Activated T-cell treated with anti-CD3 and anti-CD28 coated beads for 4 hours (primary cell): Measurements from ENCODE around the gene GNG4.
"Not testable (repeated sequence)": the region's sequence is repeated elsewhere in the genome, so short reads cannot be mapped to it uniquely, and the experiment has no call there.

Source experiments
- DNase-seq: peaks from one replicate; pipeline ENCODE4 v3.0.0-alpha.2; 2020

GNG4 gene

DNA sequence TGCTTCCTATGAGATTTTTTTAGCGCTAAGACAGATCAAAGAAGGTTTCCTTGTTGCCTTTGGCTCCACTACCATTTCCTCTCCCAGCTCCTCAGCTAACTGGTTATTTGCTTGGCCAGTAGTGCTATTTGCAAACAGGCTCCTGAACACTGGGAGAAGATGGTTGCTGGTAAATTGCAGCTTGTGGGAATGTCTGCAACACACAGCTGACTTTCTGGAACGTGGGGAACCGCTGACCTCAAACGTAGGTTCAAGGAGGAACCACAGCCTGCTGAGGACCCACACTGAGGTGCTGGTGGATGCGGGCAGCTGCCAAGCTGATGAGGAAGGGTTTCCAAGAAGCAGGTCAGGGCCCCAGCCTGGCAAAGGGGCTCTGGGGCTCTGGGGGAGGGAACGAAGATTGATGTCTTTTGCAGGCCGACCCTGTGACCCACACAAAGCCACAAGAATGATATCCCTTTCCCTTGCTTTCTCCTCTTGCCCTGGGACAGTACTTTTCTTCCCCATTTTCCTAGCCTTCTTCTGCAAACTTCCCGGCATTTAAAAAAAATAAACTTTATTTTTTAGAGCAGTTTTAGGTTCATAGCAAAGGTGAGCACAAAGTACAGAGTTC is 24.8 kb downstream of the GNG4 start:
- no peak for DNase-seq

DNA sequence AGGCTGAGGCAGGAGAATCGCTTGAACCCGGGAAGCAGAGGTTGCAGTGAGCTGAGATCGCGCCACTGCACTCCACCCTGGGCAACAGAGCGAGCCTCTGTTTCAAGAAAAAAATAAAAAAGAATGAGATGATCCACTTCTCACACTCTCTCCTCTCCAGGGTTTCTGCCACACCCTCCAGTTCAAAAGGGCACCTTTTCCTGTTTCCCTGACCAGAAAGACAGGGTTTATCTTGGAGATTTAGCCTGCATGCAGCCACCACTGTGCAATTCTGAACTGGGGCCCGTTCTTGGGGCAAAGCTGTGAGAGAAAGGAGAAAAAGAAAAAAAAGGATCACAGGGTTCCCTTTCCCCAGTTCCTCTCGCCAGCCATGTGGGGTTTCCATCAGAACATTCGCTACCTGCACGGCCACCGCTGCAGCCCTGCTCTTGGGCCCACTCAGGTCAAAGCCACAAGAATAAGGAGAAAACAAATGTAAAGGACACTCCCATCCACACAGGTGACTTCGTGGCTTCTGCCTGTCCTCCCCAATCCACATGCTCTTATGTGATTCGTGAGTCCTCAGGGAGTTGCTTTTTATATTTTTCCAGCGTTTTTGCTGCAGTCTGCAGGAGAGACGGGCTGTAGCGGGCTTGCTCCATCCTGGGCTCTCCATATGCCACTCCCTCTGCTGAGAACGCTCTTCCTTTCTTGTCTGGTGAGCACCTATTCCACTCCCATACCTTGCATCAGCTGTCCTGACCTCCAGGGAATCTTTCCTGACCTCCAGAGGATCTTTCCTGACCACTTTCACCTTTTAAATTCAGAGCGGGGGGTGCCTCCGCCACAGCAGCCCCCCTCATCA is 26.4 kb downstream of the GNG4 start:
- no peak for DNase-seq

DNA sequence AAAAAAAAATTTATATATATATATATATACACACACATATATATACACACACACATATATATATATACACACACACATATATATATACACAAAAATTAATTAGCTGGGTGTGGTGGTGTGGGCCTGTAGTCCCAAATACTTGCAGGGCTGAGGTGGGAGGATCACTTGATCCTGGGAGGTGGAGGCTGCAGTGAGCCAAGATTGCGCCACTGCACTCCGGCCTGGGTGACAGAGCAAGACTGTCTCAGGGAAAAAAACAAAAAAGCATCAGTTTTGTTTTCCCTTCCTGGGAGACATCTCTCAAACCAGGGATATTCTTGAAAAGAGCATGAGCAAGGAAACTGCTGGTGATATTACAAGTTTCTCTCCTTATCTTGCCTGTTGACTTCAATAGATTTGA is 30.4 kb downstream of the GNG4 start:
- DNase-seq = not testable (repeated sequence)

DNA sequence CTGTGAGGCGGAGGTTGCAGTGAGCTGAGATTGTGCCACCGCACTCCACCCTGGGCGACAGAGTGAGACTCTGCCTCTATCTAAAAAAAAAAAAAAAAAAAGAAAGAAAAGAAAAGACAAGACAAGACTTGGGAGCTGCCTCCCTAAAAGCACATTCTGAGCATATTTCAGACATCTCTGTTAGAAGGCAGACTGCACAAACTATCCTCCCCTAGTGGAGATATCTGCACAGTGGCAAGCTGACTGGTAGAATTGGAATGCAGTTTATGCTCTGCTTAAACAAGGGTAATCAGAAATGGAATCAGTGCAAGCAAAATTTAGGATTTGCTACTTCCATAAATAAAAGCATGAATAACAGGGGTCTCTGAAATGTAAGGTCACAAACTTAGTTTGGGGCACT is 31.8 kb downstream of the GNG4 start:
- no peak for DNase-seq

DNA sequence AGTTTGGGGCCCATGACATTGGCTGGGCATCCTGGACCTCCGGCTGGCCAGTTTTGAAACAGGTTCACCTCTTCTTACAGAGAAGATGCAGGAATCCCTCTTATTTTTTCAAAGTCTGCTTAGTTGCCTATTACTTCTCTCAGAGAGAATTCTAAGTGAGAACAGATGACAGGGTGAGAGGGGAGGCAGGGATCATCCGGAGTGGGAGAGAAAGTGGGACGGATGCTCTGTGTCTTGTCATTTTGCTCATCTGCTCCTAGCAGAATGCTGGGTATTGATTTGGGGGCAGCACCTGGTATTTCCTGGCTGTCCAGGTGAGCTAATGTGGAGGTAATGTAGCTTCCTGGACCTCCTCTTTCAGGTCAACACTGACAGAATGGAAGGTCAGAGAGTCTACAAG is 32.4 kb downstream of the GNG4 start:
- DNase-seq = no peak

DNA sequence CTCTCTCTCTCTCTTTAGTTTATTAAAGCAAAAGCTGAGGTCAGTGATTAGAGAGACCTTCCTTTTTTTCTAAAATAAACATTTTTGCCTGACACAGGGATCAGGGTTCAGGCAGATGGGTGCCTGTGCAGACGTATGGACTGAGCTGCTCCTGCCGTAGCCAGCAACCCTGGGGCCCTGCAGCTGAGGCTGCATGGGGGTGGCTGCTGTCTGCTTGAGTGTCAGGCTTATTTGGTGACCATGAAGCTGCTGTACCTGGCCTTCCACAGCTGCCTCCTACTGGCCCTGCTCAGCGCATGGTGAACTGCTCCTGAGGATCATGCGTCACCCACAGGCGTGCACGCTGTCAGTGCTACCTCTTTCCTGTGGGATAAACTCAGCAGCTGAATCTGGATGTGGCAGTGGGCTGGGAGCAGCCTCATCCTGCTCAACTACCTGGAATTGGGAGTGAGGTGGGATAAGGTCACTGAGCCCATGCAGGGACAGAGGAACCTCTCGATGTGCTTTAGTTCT is 35.1 kb downstream of the GNG4 start:
- DNase-seq = no peak

DNA sequence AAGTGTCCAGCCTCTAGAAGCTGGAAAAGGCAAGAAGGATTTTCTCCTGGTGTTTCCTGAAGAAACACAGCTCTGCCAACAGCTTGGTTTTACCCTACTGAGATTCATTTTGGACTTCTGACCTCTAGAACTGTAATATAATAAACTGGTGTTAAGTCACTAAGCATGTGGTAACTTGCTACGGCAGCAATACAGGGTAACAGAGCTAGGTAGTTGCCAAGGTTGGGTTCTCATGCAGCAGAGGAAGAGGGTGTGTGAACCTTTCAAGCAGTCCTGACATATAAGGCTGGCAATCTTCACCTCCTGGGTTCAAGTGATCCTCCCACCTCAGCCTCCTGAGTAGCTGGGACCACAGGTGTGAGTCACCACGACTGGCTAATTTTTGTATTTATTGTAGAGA is 36.0 kb downstream of the GNG4 start:
- DNase-seq = no peak

DNA sequence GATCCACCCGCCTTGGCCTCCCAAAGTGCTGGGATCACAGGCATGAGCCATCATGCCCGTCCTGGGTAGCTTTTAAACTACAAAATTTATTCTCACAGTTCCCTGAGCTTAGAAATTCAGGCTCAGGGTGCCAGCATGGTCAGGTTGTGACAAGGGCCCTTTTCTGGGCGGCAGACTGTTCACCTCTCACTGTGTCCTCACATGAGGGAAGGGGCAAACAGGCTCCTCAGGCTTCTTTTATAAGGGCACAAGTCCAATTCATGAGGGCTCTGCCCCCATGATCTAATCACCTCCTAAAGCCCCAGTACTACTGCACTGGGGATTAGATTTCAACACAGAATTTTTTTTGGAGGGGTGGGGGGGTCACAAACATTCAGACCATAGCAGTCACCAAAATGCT is 36.8 kb downstream of the GNG4 start:
- DNase-seq = no peak

DNA sequence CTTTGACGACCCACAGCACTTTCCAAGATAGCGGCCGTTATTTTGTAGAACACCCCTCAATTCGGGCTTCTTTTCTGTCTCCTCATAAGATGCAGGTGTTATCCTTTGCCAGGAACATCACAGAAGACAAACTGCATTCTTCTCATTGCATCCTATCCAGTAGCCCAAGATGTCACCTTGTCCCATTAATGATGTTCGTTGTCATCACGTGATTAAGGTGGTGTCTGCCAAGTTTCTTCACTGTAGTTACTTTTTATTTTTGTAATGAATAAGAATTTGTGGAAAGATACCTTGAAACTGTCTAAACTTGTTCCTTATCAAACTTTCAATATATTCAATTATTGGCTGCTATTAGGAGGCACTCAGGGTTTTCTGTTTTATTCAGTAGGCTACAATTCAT is 39.4 kb downstream of the GNG4 start:
- DNase-seq = no peak

DNA sequence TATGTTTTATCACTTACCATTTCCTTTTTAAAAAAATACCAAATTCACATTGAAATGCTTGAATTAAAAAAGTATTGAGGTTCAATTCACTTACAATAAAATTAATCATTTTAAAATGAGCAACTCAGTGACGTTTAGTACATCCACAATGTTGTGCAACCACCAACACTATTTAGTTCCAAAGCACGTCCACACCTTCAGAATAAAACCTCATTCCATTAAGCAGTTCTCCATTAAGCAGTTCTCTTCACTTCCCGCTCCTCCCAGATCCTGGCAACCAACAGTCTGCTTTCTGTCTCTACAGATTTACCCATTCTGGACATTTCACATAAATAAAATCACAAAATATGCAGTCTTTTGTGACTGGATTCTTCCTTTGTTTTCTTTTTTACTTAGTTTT is 41.3 kb downstream of the GNG4 start:
- DNase-seq = no peak

DNA sequence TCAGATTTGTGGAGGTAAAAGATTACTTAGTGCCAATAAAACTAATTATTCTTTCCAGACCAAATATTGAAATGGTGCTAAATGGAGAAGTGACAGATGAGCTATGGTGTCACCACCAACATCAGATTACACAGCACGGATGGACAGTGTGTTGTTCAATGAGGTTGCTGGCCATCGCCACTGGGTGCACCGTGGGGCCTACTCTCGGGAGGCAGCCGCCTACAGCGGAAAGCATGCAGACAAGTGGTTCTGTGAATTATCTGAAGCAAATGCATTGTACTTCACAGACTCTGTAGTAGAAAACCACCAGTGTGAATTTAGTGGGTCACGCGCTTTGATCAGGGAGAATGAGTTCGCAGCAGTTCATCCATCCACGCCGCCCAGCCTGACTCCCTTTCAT is 42.3 kb downstream of the GNG4 start:
- DNase-seq = no peak

DNA sequence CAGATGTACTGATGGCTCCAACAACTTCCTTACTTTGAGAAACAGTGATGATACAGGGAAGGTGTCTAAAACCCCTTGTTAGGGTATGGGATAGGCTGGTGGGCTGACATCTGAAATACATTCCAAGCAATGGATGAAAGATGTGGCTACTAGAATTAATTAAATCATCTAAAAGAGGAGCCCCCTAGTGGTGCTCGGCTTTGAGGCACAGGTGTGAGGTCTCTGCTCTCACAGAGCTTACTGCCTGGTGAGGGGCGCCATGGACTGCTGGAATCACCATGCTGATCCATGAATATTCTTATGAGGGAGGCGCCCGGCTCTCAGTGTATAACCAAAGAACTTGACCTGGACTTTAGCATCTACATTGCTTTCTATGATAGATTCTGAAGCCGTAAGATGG is 48.5 kb downstream of the GNG4 start:
- DNase-seq = no peak

DNA sequence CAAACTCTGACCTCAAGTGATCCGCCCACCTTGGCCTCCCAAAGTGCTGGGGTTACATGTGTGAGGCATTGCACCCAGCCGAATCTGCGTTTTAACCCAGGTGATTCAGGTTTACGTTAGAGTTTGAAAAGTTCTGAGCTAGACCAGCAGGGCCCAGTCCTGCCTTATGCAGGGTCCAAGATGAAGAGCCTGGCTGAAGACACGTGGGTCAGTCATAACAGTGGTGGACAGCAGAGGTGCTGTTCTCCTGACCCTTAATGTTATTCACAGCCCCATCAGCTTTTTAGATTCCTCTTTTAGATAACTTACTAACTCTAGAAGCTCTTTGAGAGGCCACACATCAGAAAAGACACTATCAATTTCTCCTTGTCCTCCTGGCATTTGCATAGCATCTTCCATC is 50.0 kb downstream of the GNG4 start:
- no peak for DNase-seq

DNA sequence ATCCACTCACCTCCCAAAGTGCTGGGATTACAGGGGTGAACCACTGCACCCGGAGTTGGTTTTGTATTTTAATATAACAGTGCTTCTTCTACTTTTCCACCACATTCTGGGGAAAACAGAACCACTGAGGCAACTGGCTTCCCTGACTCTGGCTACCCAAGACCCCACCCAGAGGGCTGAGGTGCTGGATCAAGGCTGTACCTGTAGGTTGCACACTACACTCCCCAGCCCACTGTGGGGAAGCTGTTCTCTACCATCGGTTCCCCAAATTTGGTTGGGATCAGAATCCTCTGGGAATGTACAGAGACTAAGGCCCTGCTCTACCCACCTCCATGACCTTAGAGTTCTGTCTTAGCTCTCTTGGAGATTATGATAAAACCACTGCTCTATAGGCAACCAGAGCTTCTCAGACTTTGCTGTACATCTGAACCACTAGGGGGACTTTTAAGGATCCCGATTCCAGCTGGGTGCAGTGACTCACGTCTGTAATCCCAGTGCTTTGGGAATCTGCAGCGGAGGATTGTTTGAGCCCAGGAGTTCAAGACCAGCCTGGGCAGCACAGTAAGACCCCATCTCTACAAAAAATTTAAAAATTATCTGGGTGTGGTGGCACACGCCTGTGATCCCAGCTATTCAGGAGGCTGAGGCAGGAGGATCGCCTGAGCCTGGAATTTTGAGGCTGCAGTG is 51.6 kb downstream of the GNG4 start:
- no peak for DNase-seq

DNA sequence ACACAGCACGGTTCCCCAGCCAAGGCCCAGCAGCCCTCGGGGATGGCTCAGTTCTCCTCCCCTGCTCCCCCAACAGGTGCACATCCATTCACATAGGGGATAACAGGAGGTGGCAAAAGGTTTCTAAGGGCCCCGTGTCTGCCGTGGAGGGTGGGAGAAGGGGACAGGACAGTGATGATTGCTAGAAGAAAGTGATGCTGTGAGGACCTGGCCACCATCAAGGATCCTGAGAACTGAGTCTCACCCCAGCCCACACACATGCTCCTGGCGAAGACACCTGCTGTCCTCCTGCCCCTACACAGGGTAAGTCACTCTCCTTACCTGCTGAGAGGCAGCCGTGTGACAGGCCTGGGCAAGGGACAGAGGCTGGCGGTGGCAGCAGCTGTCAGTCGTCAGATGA is 54.5 kb downstream of the GNG4 start:
- no peak for DNase-seq

DNA sequence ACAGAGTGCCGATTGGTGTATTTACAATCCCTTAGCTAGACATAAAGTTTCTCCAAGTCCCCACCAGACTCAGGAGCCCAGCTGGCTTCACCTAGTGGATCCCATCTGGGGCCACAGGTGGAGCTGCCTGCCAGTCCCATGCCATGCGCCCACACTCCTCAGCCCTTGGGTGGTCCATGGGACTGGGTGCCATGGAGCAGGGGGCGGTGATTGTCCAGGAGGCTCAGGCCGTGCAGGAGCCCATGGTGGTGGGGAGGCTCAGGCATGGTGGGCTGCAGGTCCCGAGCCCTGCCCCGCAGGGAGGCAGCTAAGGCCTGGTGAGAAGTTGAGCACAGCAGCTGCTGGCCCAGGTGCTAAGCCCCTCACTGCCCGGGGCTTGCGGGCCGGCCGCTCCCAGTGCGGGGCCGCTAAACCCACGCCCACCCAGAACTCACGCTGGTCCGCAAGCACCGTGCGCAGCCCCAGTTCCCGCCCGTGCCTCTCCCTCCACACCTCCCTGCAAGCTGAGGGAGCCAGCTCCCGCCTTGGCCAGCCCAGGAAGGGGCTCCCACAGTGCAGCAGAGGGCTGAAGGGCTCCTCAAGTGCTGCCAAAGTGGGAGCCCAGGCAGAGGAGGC is 55.2 kb downstream of the GNG4 start:
- DNase-seq = not testable (repeated sequence)

DNA sequence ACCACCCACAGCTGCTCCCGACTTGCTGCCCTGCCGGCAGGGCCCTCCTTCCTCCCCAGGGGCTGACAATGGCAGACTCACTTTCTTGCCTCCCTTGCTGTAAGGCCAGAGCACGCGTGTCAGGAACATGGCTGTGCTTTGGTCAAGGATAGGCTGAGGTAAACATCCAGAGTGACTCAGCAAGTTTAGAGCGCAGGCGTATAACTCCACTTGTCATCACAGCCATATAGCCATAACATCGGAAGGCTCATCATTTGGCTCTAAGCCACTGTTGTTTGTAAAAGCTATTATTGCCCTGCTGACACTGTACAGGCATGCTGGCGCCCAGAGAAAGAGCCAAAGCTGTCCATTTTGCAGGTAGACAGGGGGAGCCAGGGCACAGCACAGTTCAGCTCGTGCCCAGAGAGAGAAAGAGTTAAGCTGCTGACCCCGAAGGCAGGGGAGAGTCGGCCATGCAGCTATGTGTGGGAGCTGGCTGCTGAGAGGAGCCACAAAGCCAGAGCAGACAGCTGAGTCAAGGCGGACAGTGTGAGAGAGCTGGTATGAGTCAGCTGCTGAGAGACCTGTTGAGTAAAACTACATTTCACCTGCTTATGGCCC is 60.6 kb downstream of the GNG4 start:
- no peak for DNase-seq

DNA sequence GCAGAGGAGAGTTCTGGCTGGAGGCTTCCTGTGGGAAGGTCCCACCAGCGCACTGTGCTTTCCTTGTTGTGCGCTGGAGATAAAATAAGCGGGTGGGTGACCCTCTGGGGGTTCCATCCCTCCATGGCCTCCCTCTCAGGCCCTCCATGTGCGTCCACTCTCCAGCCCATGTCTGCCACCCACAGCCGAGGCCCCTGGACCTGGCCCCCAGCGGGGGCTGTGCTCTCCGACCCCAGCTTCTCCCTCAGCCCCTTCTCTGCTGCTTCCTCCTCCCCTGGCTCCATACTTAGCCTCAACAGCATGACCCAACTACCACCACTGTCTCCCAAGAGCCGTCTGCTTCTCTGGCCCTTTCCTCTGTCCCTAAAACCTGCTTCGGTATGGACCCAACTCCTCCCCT is 61.4 kb downstream of the GNG4 start:
- DNase-seq = no peak

DNA sequence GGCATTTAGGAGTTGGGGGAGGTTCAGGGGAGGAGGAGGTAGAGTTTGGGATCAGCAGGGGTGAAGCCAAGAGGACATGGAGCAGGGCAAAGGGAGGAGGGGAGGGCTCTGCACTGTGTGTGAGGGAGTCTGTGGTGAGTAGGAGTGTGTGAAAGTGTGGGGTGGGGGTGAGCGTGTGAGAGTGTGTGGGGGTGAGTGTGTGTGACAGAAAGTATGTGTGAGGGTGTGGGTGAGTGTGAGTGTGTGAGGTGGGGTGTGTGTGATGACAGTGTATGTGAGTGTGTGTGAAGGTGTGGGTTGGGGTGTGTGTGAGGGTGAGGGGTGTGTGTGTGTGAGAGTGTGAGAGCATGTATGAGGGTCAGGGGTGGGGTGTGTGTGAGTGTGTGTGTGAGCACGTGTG is 62.6 kb downstream of the GNG4 start:
- no peak for DNase-seq

DNA sequence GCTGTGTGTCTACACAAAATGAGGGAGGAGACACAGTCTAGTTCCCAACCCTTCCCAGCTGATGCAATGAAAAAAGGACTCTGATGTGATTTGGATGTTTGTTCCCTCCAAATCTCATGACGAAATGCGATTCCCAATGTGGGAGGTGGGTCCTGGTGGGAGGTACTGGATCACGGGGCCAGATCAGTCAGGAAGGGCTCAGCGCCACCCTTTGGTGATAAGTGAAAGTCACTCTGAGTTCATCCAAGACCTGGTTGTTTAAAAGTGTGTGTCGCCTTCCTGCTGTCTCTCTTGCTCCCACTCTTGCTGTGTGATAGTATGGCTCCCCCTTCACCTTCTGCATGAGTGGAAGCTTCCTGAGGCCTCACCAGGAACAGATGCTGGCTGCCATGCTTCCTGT is 63.2 kb downstream of the GNG4 start:
- no peak for DNase-seq

DNA sequence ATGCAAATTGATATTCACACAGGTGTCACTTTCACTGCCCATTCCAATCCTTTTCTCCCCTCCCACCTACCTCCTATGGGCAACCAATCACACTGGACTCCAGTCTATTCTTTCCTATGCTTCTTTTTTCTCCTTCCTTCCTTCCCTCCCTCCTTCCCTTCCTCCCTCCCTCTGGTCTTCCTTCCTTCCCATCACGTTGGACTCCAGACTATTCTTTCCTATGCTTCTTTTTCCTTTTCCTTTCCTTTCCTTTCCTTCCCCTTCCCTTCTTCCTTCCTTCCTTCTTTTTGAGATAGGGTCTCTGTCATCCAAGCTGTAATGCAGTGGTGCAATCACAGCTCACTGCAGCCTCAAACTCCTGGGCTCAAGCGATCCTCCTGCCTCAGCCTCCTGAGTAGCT is 64.6 kb downstream of the GNG4 start:
- DNase-seq = no peak

DNA sequence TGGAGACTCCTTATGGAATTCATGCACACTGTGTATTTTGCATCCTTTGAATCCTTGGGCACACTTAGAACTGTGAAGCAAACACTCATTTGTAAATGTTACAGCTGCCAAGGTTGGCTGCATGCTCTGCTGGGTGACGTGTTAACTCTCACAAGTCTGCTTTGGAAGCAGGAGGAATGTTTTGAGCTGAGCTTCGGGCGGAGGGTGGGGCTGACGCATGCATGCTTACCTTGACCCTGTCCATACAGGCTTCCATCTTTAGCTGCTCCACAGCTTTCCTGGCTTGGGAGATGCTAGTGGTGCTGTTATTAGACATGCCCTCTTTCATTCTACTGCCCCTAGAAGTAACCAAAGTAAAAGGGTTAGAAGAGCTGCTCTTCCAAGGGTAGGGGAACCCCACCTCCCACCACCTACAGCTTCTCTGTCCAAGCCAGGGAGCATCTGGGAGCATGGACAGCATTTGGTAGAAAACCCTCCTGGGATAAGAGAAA is 66.0 kb downstream of the GNG4 start:
- no peak for DNase-seq

DNA sequence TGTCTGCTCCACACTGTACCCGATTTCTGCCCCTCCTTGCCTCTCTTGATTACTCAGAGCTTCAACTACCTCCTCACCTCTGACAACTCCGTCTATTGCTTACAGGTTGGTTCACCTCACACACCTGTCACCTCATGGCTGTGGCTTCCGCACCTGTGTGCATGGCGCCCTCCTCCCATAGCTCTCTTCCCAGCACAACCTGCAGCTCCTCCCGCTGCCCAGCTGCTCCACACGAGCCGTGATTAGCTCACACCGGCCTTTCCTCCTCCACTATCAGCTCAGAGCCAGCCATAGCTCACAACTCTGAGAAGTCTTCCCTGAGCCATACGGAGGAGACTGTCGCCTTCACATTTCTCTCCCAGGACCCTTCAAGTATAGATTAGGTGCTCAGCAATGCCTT is 67.5 kb downstream of the GNG4 start:
- no peak for DNase-seq
